ENCODE measurements around the gene TAF3.

Gene TAF3

GRCh38 chr10:8032558-8032957 is 214.3 kb downstream of the TAF3 start:
- no peak for DNase-seq (ENCODE audit: low read depth in 3 of 3)

GRCh38 chr10:8033812-8034465 is 215.6 kb downstream of the TAF3 start:
- DNase-seq (ENCODE audit: low read depth in 3 of 3): no peak

GRCh38 chr10:8034466-8035005 is 216.2 kb downstream of the TAF3 start:
- DNase-seq (ENCODE audit: low read depth in 3 of 3): no peak

DNA sequence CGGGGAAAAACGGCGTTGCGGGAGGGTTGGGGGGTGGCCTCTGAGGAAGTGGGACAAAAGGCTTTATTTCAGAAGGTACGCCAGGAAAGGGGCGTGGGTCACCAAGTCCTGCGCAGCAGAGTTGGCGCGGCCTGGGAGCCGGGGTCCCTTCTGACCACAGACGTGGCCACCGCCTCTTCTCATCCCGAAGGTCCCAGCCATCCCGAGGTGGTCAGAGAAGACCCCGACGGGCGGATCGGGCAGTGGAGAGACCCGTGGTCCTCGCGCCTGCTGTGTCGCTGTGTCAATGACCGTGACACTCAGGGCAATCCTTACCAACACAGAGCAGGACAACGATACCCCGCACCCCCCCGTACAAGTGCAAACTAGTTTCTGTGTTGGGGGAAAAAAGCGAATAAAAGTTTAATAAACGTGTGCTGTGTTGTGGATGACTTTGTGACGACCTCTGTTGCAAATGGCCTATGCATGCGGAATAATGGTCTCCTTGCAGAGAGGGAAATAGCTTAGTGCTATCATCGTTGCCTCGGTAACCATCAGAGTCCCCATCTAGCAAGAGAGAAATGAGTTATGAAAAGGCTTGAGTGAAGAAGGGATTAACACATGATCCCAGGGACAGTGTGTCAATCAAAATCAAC is 216.8 kb downstream of the TAF3 start:
- DNase-seq (ENCODE audit: low read depth in 3 of 3): no peak

- DNase-seq (ENCODE audit: low read depth in 3 of 3): no peak
Observed at GRCh38 chr10:8035641-8036470, 217.6 kb downstream of the TAF3 start.

DNA sequence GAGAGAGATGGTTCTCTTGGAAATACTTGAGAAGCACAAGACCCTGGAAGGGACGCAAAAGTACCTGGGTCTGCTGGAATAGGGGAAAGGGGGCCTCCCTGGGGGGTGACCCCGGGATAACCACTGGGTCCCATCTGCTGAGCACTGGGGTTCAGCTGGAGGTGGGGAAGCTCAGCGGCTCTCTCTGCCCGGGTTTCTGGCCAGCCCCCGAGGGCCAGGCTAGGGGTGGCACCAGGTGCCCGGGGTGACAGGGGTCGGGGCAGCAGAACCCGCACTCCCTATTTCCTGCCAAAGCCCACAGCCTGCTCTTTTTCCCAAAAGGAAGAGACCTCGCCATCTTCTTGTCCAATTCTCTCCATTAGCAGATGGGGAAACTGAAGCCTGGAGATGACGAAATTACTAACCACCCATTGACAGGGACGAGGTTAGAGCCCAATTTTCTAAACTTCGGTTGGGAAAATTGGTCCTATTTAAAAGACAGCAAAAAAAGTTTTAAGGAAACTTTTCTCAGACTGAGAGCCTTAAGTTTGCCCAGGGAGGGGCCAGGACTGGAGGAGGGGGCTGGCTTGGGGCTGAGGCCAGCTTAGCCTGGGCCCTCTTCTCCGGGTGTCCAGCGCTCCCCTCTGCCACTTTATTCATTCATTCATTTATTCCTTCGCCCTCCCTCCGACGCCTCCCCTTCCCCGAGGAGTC is 218.3 kb downstream of the TAF3 start:
- no peak for DNase-seq (ENCODE audit: low read depth in 3 of 3)

- DNase-seq (ENCODE audit: low read depth in 3 of 3): no peak
Observed at GRCh38 chr10:8037199-8037801, 219.0 kb downstream of the TAF3 start.

GRCh38 chr10:8037941-8038894 is 219.9 kb downstream of the TAF3 start:
- DNase-seq (ENCODE audit: low read depth in 3 of 3): no peak

DNA sequence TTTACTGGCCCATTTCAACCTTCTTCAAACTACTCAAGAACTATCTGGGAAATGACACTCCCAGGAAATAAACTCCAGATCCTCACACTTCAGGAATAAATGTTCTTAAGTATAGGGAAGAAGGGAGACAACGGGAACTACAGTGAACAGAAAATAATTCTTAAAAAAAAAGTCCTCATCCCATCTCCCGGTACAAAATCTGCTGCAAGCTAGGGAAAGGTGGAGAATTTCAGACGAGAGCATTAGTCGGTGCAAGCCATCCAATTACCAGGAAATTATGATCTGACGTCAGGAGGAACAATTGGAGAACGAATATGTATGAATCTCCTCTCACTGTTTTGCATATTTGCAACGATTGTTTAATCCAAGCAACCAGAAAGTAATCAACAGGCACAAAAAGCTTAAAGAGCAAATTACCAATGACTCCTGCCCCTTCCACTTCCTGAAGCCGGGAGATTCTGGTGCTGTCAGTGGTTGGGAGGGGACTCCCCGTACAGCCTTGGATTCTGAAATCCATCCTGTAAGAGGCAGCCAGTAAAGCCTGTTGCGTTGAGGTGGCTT is 221.1 kb downstream of the TAF3 start:
- DNase-seq (ENCODE audit: low read depth in 3 of 3): no peak

- no peak for DNase-seq (ENCODE audit: low read depth in 3 of 3)
Observed at GRCh38 chr10:8040651-8041050, 222.3 kb downstream of the TAF3 start.

DNA sequence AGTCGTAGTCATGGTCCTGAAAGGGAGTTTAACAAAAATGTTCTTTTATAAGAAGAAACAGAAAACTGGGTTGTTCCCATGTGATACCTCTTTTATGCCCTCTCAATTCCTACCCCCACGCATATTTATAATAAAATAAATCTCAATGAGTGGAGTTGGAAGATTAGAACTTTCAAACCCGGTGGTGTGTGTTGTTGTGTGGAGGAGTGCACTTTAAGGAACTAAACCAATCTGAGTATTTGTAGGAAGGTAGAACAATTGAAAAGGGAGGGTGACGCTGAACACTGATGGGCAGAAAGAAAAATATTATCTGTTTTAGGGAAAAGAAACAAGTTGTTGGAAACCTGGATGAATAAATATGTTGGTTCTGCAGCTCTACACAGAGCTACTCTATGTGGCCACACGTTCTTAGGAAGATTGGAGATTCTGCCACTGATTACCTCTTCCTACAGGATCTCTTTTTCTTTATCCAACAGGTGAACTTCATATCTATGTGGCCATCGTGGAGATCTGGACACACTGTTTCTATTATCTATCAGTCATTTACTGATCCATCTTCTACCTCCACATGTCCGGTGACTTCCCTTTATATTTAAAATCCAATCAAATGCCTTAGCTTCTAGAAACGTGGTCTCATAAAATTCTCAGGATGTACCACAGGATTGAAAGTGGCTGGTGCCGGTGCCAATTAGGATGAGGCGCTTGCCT is 223.1 kb downstream of the TAF3 start:
- DNase-seq (ENCODE audit: low read depth in 3 of 3): no peak

DNA sequence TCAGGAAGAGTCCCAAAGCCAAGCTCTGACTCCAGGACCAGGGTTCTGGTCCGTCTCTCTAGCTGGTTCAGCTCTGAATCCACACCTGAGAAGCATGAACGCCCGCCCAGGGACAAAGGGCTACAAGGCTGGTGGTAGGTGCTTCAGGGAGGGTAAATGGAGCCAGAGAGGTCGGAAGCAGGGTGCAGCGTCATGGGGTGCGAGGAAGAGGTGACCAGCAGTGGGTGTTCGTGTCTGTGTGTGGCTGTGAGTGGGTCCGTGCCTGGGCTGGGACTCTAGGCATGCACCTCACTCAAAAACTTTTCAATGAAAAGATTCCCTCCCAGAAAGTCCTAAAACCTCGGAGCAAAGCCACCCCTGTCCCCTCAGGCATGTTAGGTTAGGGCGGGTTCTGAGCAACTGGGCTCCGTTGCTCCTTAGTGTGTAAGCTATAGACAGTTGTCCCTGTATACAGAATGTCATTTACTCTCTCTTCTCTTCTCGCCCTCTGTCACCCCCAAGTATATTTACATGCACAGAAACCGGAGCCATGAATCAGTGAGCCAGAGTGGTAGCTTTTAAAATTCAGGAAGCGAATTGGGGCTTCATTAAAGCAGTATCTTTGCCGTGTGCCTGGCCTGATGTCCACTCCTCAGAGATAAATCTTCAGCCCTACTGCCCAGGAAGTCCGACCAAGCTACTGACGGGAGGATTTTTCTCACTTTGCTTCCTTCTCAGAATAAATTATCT is 223.9 kb downstream of the TAF3 start:
- DNase-seq (ENCODE audit: low read depth in 3 of 3): no peak

GRCh38 chr10:8042721-8043568 is 224.6 kb downstream of the TAF3 start:
- no peak for DNase-seq (ENCODE audit: low read depth in 3 of 3)

DNA sequence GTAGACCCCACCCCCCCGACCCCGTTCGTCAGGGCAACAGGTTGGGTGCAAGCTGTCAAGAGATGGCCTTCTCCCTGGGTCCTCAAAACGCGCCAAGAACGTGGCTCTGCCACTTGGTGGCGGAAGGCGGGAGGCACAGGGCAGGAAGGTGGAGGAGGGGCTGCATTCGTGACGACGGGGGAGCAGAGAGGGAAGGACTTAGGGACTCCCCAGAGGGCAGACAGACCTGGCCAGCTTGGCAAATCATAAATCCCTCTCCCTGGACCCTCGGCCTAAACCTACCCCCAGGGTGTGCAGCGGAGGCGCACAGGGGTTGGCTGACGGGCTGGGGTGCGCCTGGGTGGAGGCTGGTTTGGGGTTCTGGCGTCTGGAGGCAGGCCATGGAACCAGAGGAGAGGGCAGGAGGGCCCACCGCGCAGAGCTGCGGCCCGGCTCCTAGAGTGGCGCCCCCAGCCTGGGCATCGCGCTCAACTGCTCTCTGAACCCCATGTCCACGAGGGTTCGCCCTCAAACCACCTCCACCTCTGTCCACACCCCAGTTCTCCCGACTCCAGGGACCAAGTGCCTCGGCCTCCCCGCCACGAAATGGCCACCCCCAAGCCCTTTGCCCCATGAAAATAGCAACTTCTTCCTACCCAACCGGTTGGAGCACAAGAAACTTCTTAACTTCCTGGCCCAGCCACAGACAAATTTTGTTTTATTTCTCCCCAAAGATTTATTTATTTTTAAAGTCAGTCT is 225.4 kb downstream of the TAF3 start:
- DNase-seq (ENCODE audit: low read depth in 3 of 3): no peak

- DNase-seq (ENCODE audit: low read depth in 3 of 3): no peak
Observed at GRCh38 chr10:8044331-8044907, 226.1 kb downstream of the TAF3 start.

DNA sequence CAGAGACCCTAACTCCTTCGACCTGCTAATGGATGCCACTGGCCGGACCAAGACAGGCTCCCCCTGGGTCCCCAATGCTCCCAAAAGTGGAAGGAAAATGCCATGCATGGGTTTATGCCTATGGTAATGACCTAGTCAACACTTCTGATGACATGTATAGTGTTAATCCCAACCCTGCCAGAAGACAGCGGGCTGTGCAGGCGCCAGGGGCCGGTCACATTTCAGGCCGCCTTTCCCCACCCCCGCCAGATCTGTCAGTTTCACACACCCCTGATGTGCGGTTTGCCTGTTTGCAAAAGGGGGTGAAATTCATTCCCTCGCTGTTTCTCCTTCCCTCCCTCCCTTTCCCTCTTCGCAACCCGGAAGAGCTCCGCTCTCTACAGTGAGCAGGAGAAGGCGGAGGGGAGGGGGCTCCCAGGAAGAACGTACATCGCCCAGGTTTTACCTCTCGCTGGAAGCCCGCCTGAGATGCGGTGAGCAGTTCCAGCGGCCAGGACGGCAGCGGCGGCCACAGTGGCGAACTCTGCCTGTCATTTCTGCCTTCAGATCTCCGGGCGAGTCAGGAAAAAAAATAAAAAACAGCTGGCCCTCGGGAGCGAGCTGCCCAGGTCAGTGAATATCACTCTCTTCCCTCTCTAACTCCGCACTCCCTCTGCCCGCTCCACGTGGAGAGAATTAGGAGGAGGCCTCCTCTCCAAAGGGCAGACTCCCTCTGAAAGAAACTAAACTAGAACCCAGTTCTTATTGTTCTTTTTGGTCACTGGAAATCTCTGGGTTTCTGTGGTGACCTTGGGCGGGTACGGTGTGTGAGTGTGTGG is 226.8 kb downstream of the TAF3 start:
- DNase-seq (ENCODE audit: low read depth in 3 of 3): no peak
